Naive thymus-derived CD4-positive, alpha-beta T cell (primary cell): Measurements from ENCODE around the gene PDE4C. TPM values are rescaled to one million over a fixed set of nuclear protein-coding genes. Genes with fewer than 3 reads are reported as not detected.
A peak's percentile ranks its signal among the peaks of the same experiment; 100 is the strongest.

ENCODE experiments used
- ATAC-seq: fragments of 150-1000 bp; cut with Tn5 transposase; 2 replicates; pipeline ENCODE4 v1.10.0; 2021; ENCODE audit warnings: mild to moderate bottlenecking, moderate library complexity
- CTCF ChIA-PET: fragments of 350-600 bp; sonication (Branson Sonifier 250); formaldehyde crosslinking; loops from one replicate; lab custom pipeline; 2021; ENCODE audit warnings: antibody characterized with exemption; lab: Charles Lee
- POLR2A ChIA-PET: fragments of 350-600 bp; sonication (Branson Sonifier 250); formaldehyde crosslinking; loops from one replicate; lab custom pipeline; 2021; ENCODE audit warnings: antibody characterized with exemption, inconsistent platforms; lab: Charles Lee
- DNase-seq, 9 donors: peaks; one replicate each; pipeline versions ENCODE4 v3.0.0 to v3.0.0-alpha.2; 2020 to 2022; ENCODE audit warnings: mixed read lengths in 1 of 9
- H3K27ac ChIP-seq: one replicate; pipeline ENCODE4 v1.7.0; 2013; ENCODE audit warnings: mild to moderate bottlenecking, low read depth, low read length, moderate library complexity
- H3K27me3 ChIP-seq, 2 donors: one replicate each; pipeline ENCODE4 v1.7.0; 2013; ENCODE audit warnings: low read length in 2 of 2, mild to moderate bottlenecking in 2 of 2, moderate library complexity in 2 of 2; ENCODE audit not compliant: control insufficient read depth in 2 of 2, insufficient read depth in 2 of 2
- H3K36me3 ChIP-seq, 3 experiments: 1 replicate in 2 of 3; 2 replicates in 1 of 3; pipeline ENCODE4 v1.7.0; 2013; ENCODE audit warnings: low read length in 3 of 3, mild to moderate bottlenecking in 3 of 3, moderate library complexity in 1 of 3; ENCODE audit not compliant: insufficient read depth in 3 of 3, control insufficient read depth in 2 of 3
- H3K4me1 ChIP-seq, 2 donors: one replicate each; pipeline ENCODE4 v1.7.0; 2013; ENCODE audit warnings: low read length in 2 of 2, mild to moderate bottlenecking in 2 of 2, moderate library complexity in 1 of 2; ENCODE audit not compliant: control insufficient read depth in 2 of 2, insufficient read depth in 2 of 2
- H3K4me3 ChIP-seq: 2 replicates; pipeline ENCODE4 v1.7.0; 2013; ENCODE audit warnings: mild to moderate bottlenecking, low read length
- H3K9me3 ChIP-seq, 3 experiments: 1 replicate in 2 of 3; 2 replicates in 1 of 3; pipeline ENCODE4 v1.7.0; 2013; ENCODE audit warnings: low read length in 3 of 3; ENCODE audit not compliant: control insufficient read depth in 2 of 3
- H3K27ac Mint-ChIP-seq, 9 donors: one replicate each; pipeline ENCODE4 v1.8.0; 2020 to 2022; ENCODE audit warnings: mixed read lengths in 9 of 9, mild to moderate bottlenecking in 8 of 9, moderate library complexity in 5 of 9, inconsistent platforms in 2 of 9
- H3K27me3 Mint-ChIP-seq, 5 donors: one replicate each; pipeline ENCODE4 v1.8.0; 2021 to 2022; ENCODE audit warnings: mixed read lengths in 5 of 5, mild to moderate bottlenecking in 1 of 5
- H3K36me3 Mint-ChIP-seq, 5 donors: one replicate each; pipeline ENCODE4 v1.8.0; 2020 to 2022; ENCODE audit warnings: mixed read lengths in 5 of 5, mild to moderate bottlenecking in 3 of 5, inconsistent platforms in 1 of 5
- H3K4me1 Mint-ChIP-seq, 7 donors: one replicate each; pipeline ENCODE4 v1.8.0; 2020 to 2022; ENCODE audit warnings: mixed read lengths in 7 of 7, mild to moderate bottlenecking in 3 of 7, inconsistent platforms in 1 of 7
- H3K4me3 Mint-ChIP-seq, 10 donors: one replicate each; pipeline ENCODE4 v1.8.0; 2020 to 2022; ENCODE audit warnings: mild to moderate bottlenecking in 10 of 10, mixed read lengths in 10 of 10, moderate library complexity in 6 of 10, inconsistent platforms in 2 of 10
- H3K9me3 Mint-ChIP-seq, 11 donors: one replicate each; pipeline ENCODE4 v1.8.0; 2020 to 2022; ENCODE audit warnings: mixed read lengths in 11 of 11, mild to moderate bottlenecking in 4 of 11, inconsistent platforms in 1 of 11, moderate library complexity in 1 of 11
- intact Hi-C, 2 donors: fragments of 100-400 bp; cut with micrococcal nuclease; formaldehyde crosslinking; loops; one replicate each; pipeline ENCODE4 v1.15.1; 2023
- polyA plus RNA-seq, 2 donors: library from polyadenylated mRNA; unstranded; fragments of 300-500 nt; fragmentation: Illumina TruSeq; gene quantifications; one replicate each; pipeline ENCODE4 v1.2.3, GENCODE V29; 2021
- total RNA-seq, 6 experiments: library from RNA in 5 of 6; stranded (reverse) in 5 of 6; gene quantifications; 1 replicate in 5 of 6; 2 replicates in 1 of 6; pipeline ENCODE4 v1.2.3 and lab custom pipeline; 2021 to 2026

PDE4C gene
- total and polyA plus RNA-seq, 7 experiments from 2014 or later: not detected

GRCh38 chr19:18257503-18258470, 31.5 kb upstream of the PDE4C start:
- DNase-seq: no peak
- no peaks in the 10 kb centered on the region for H3K4me1 ChIP-seq
- H3K27ac ChIP-seq: no peak overlapping the region

DNA sequence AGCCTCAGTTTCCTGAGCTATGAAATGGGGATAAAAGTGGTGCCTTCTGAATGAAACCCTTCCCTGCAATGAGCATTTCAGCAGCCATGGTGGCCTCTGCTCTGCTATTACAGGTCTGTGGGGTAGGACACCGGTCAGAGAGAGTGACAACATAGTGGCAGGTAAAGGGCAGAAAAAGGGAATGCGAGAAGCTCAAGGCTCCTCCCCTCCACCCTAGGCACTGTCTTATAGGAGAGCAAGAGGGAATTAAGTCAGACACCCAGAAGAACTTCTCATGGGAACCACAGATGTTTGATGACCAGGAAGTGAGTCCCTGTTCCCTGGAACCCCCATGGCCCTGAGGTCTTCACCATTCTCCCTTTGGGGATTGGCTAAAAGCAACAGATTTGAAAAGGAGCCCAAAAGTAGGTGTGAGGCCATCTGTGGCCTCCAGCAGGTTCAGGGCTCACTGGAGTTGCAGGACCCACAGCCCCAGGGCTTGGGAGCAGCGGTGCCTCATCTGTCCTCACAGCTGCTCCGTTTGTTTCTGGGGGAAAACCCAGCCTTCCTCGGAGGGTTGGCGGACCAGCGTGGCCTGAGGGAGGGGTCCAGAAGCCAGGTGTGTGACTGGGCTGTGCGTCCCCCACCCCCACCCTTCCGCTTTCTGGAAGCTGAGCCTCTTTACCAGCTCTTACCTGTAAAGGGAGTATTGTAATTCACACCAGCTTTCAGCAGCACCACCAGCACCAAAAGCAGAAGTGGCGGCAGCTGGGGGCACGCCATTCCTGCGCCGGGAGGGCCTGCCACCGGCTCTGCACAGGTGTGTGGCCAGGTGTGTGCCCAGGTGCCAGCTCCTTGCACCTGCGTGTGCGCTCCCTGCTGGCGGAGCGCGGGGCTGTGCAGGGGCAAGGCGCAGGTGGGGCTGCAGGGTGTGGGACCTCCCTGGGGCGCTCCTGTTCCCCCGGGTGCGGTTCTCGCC, 28.6 kb upstream of the PDE4C start:
- H3K27me3 Mint-ChIP-seq: peaks cover 22 to 34% (median 34%) of the 10 kb centered on the region in 5 donors
- intact Hi-C loops: no loop called here
- H3K4me1 Mint-ChIP-seq: peaks cover 0 to 7% (median 5%) of the 10 kb centered on the region in 7 donors
- H3K9me3 ChIP-seq: no peaks in the 10 kb centered on the region
- H3K4me3 ChIP-seq: no peak overlapping the region
- no peak for ATAC-seq
- ChIA-PET POLR2A (interaction anchor here (1.5 kb wide), 2 partner anchors 26 to 62 kb away, joined by 3 to 5 read pairs; no protein-coding TSS in a partner anchor), CTCF (interaction anchor here (1.0 to 7.4 kb wide), 5 partner anchors 24 to 76 kb away, joined by 3 to 95 read pairs (median 3); partner anchors contain the start of gene RAB3A)
- no peaks in the 10 kb centered on the region for H3K4me1 ChIP-seq
- no peaks in the 10 kb centered on the region for H3K9me3 Mint-ChIP-seq
- H3K36me3 ChIP-seq: no peaks in the 10 kb centered on the region
- H3K27ac Mint-ChIP-seq: peak overlapping the region in 2 of 9 donors; percentile 42 to 63
- no peak for DNase-seq
- no peaks in the 10 kb centered on the region for H3K27me3 ChIP-seq
- H3K27ac ChIP-seq: no peak overlapping the region
- H3K4me3 Mint-ChIP-seq: no peak overlapping the region
- H3K36me3 Mint-ChIP-seq: no peaks in the 10 kb centered on the region

More at GRCh38 chr19:18257503-18258470, 31.5 kb upstream of the PDE4C start:
- no peak for ATAC-seq
- H3K4me3 ChIP-seq: no peak overlapping the region
- Mint-ChIP-seq H3K27me3 (peaks cover 12 to 23% (median 22%) of the 10 kb centered on the region in 5 donors), H3K4me3 (no peak overlapping the region), H3K27ac (no peak overlapping the region), H3K36me3 (no peaks in the 10 kb centered on the region), H3K4me1 (peaks cover 0 to 10% (median 2%) of the 10 kb centered on the region in 7 donors), H3K9me3 (no peaks in the 10 kb centered on the region)
- ChIA-PET POLR2A (no interaction called here), CTCF (interaction anchor here (0.5 to 0.8 kb wide), 2 partner anchors 18 to 197 kb away, joined by 3 read pairs; no protein-coding TSS in a partner anchor)
- H3K9me3 ChIP-seq: no peaks in the 10 kb centered on the region
- H3K36me3 ChIP-seq: no peaks in the 10 kb centered on the region
- no peaks in the 10 kb centered on the region for H3K27me3 ChIP-seq
- intact Hi-C loops: no loop called here

DNA sequence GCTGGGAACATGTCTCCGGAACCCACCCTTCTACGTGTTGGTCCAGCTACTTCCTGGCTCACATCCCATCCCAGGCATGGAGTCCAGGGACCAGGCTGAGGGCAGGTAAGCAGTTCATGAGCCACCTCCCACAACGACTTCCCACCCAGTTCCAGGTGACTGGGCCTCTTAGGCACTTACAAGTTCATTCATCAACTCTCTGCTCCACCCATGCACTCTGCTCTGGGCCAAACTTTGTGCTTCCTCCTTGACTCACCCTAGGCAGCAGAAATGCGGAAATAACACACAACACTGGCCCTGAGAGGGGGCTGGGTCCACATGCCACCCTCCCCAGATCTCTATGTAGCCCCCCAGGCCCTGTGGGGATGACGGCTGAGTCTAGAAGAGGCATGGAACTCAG, 27.5 kb upstream of the PDE4C start:
- H3K27ac Mint-ChIP-seq: no peak overlapping the region
- no peaks in the 10 kb centered on the region for H3K27me3 ChIP-seq
- peak; percentile 64 for ATAC-seq
- H3K4me1 Mint-ChIP-seq: peaks cover 0 to 7% (median 5%) of the 10 kb centered on the region in 7 donors
- H3K9me3 Mint-ChIP-seq: no peaks in the 10 kb centered on the region
- DNase-seq: no peak
- POLR2A ChIA-PET: interaction anchor here (1.0 to 1.5 kb wide), 4 partner anchors 27 to 93 kb away, joined by 3 to 5 read pairs (median 4); partner anchors contain the start of gene RAB3A
- no peak overlapping the region for H3K4me3 Mint-ChIP-seq
- H3K4me1 ChIP-seq: no peaks in the 10 kb centered on the region
- no peak overlapping the region for H3K27ac ChIP-seq
- H3K36me3 Mint-ChIP-seq: no peaks in the 10 kb centered on the region
- H3K27me3 Mint-ChIP-seq: peaks cover 22 to 34% (median 34%) of the 10 kb centered on the region in 5 donors
- H3K36me3 ChIP-seq: no peaks in the 10 kb centered on the region
- intact Hi-C loops: no loop called here
- no peaks in the 10 kb centered on the region for H3K9me3 ChIP-seq
- CTCF ChIA-PET: interaction anchor here (0.6 to 7.4 kb wide), 5 partner anchors 25 to 160 kb away, joined by 3 to 95 read pairs (median 6); partner anchors contain the start of genes MPV17L2 and RAB3A
- H3K4me3 ChIP-seq: no peak overlapping the region

GRCh38 chr19:18253130-18253529, 26.9 kb upstream of the PDE4C start:
- DNase-seq: no peak
- POLR2A ChIA-PET: interaction anchor here (1.0 to 1.8 kb wide), 3 partner anchors 16 to 93 kb away, joined by 4 to 5 read pairs (median 5); partner anchors contain the start of gene RAB3A
- peaks cover 0 to 7% (median 5%) of the 10 kb centered on the region in 7 donors for H3K4me1 Mint-ChIP-seq

GRCh38 chr19:18252370-18252717, 26.1 kb upstream of the PDE4C start:
- H3K27ac ChIP-seq: no peak overlapping the region
- H3K4me1 Mint-ChIP-seq: peaks cover 0 to 7% (median 5%) of the 10 kb centered on the region in 7 donors
- no peak for ATAC-seq
- no peak for DNase-seq
- ChIA-PET CTCF (interaction anchor here (0.6 to 7.4 kb wide), 22 partner anchors 9 to 747 kb away, joined by 3 to 95 read pairs (median 5); partner anchors contain the start of genes MPV17L2 and RAB3A), POLR2A (interaction anchor here (1.0 to 1.8 kb wide), 4 partner anchors 17 to 392 kb away, joined by 3 to 6 read pairs (median 4); partner anchors contain the start of genes MPV17L2 and RPL18A)
- no peak overlapping the region for H3K4me3 ChIP-seq
- H3K36me3 Mint-ChIP-seq: no peaks in the 10 kb centered on the region
- H3K4me3 Mint-ChIP-seq: no peak overlapping the region
- peaks cover 22 to 36% (median 34%) of the 10 kb centered on the region in 5 donors for H3K27me3 Mint-ChIP-seq
- no peaks in the 10 kb centered on the region for H3K27me3 ChIP-seq
- intact Hi-C loops: loop anchor here (1.0 kb wide), 6 partner anchors 48 to 314 kb away; partner anchors contain the start of gene RAB3A (in 1 of the 2)
- H3K27ac Mint-ChIP-seq: no peak overlapping the region
- H3K4me1 ChIP-seq: no peaks in the 10 kb centered on the region
- H3K36me3 ChIP-seq: no peaks in the 10 kb centered on the region
- no peaks in the 10 kb centered on the region for H3K9me3 Mint-ChIP-seq
- no peaks in the 10 kb centered on the region for H3K9me3 ChIP-seq

More at GRCh38 chr19:18253130-18253529, 26.9 kb upstream of the PDE4C start:
- Mint-ChIP-seq H3K27ac (no peak overlapping the region), H3K9me3 (no peaks in the 10 kb centered on the region), H3K27me3 (peaks cover 22 to 35% (median 34%) of the 10 kb centered on the region in 5 donors), H3K4me3 (no peak overlapping the region), H3K36me3 (no peaks in the 10 kb centered on the region)
- Histone ChIP-seq H3K4me3 (no peak overlapping the region), H3K27me3 (no peaks in the 10 kb centered on the region), H3K4me1 (no peaks in the 10 kb centered on the region), H3K9me3 (no peaks in the 10 kb centered on the region), H3K27ac (no peak overlapping the region), H3K36me3 (no peaks in the 10 kb centered on the region)
- ATAC-seq: no peak
- CTCF ChIA-PET: interaction anchor here (0.8 to 7.4 kb wide), 10 partner anchors 8 to 191 kb away, joined by 3 to 95 read pairs (median 6); partner anchors contain the start of genes MPV17L2 and RAB3A
- intact Hi-C loops: no loop called here
